CD4-positive, alpha-beta T cell treated with Interleukin-2 at 100 ng/mL for 4 hours (primary cell): ENCODE data around the gene EFCAB11.

Experiments used
- DNase-seq: peaks from one replicate; pipeline ENCODE4 v3.0.0-alpha.2; 2020; ENCODE audit warnings: low spot score

Gene EFCAB11

DNA sequence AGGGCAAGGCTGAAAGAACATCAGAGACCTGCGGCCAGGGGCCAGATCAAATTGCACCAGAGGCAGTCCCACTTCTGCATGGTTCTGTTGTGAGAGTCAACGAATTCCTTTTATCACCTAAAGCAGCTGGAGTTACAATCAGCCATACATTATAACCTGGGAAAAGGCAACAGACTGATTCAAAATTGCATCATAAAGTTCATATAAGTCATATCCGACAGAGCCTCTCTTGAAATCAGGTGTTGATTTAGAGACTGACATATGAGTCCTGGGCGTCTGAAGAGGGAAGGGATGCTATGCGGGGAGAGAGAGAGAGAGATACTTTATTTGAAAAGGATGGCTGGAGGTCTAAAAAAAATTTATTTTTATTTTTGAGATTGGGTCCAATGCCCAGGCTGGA lies 89.4 kb downstream of the EFCAB11 start:
- DNase-seq: no peak

DNA sequence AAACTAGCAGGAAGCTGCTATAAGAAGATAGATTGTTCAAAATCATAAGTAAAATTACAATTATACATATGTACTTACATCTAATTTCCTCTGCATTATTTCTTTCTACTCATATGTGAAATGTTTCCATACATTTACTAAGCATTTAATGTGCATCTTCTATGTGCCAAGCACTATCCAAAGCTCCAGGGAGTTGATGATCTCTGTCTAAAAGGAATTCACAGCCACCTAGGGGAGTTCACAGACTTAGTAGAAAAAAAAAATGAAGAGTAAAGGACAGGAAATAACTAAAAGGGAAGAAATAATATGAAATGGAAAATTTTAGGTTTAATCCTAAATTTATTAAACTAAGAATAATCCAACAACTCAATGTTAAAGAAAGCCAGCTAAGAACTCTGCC lies 91.7 kb downstream of the EFCAB11 start:
- DNase-seq: no peak

DNA sequence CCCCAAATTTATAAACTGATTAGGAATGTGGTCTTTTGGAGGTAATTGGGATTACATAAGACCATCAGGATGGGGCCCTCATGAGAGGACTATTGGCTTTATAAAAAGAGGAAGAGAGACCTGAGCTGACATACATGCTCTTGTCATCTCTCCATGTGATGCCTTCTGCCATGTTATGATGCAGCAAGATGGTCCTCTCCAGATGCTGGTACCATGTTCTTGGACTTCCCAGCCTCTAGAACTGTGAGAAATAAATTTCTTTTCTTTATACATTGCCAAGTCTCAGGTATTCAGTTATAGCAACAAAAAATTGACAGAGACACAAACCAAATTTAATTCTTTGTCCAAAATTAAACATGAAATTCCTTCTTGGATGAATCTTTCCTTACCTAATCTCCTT lies 92.9 kb downstream of the EFCAB11 start:
- no peak for DNase-seq

DNA sequence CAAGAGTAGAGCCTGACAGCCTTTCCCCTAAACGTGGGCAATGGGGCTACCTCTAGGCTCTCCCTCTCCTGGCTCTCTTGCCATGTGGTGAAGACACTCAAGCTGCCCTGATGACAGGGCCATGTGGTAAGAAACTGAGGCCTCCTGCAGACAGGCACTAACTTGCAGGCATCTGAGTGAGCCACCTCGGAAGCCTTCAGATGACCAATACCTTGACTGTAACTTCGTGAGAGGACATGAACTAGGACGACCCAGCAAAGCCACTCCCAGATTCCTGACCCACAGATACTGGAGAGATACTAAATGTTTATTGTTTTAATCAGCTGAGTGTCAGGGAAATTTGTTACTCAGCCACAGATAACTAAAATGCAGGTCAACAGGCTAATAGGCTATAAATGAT lies 96.4 kb downstream of the EFCAB11 start:
- DNase-seq: no peak

DNA sequence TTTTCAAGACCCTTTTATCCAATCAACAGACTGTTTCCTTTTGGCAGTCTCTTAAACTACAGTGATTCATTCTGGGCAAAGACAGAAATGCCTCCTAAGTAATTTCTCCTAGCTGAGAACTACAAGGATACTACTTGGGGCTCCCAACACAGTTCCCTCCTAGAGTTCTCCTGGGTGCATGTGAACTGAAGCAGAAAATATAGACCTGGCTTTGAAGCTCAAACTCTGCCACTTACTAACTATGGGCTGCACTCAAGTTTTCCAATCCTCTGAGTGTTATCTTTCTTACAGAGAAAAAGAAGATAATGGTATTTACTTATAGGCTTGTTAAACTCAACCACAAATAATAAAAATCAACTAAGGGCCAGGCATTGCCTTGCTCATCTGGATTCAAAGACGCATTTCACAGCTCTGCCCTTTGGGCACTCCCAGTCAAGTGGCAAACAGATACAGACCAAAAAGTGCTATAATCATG lies 97.6 kb downstream of the EFCAB11 start:
- no peak for DNase-seq

DNA sequence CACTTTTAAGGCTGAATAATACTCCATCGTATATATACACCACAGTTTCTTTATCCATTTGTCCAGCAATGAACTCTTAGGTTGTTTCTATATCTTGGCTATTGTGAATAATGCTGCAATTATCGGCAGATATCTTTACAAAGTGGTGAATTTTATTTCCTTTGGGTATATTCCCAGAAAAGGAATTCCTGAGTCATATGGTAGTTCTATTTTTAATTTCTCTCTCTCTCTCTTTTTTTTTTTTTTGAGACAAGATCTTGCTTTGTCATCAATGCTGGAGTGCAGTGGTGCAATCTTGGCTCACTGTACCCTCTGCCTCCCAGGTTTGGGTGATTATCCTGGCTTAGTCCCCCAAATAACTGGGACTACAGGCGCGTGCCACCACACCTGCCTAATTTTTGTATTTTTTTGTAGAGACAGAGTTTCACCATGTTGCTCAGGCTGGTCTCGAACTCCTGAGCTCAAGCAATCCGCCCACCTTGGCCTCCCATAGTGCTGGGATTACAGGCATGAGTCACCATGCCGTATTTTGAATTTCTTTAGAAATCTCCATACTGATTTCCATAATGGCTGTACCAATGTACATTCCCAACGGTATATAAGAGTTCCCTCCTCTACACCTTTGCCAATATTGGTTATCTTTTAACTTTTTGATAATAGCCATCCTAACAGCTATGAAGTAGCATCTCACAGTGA lies 98.4 kb downstream of the EFCAB11 start:
- no peak for DNase-seq

DNA sequence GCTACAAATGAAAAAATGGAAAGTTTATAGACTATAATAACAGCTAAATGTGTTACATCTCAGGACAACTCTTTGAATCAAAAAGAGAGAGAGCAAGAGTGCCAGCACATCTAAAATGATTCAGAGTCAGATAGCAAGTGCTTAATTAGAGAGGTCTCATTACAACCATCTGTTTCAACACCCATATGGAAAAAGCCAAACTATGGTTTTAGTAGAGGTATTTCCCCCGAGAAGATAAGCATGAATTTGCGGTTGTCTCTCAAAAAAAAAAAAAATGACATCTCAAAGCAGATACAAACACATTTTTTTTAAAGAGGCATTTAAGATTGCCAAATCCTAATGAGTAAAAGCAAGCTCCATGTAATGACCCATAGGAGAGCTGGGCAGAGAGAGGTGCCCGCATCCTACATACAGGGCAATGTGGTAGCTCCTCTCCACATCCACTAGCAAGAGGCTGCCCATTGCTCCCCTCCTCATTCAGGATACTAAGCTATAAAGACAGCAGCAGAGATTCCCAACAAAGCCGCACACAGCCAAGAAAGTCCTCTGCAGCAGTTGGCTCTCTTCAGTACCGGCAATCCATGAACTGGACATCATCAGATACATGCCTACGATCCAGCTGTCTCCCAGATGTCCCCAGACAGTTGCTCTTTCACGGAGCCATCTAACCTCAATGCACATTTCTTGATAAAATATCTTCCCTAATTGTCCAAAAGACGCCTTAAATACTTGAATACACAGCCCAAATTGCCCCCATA lies 100.4 kb downstream of the EFCAB11 start:
- DNase-seq: no peak

DNA sequence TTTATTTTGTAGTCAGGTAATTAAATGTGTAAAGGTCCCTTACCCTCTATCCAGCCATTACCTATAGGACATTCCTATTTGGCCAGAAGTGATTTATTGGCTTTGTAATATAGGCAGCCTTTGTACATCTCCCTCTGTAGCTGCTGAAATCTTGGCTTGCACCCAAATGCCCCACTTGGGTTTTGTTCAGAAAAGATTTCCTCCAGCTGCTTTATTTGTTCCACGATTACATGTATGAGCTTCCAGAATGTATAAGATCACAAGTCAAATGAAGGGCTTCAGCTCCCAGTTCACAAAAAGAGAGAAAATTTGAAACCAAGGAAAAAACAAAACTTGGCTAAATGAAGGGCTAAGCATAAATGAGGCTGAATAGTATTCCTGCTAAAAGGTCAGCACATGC lies 103.4 kb downstream of the EFCAB11 start:
- DNase-seq: no peak

DNA sequence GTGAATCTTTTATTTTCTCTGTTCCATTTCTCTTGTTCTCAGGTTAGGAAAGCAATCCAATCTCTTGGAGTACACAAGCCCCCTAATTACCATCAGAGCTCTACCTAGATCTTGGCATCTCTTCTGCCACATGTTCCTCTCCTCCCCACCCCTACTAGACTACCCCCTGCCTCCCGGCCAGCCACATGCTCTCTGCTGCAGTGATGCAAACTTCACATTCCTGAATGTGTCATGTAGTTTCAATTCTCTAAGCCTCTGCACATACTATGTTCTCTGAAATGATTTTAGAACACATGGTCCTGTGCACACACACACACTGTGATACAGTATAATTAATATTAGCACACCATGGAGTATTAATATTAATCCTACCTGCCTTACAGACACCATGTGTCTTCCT lies 104.6 kb downstream of the EFCAB11 start:
- no peak for DNase-seq

DNA sequence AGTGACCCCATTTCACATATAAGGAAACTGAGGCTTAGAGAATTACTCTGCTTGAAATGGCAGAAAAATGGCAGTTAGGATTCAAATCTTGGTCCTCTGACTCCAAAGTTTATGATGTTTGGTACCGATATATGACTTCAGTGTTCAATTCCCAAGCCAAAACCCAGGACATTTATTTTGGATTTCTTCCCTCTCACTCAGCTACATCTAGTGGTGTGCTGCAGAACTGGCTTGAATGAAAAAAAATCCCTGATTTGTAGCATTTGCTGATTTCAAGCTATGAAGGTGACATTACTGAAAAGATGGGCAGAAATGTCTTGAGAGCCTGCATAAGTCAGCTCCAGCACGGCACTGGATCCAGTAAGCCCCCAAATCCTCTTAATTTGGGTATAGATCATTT lies 106.4 kb downstream of the EFCAB11 start:
- DNase-seq: no peak

DNA sequence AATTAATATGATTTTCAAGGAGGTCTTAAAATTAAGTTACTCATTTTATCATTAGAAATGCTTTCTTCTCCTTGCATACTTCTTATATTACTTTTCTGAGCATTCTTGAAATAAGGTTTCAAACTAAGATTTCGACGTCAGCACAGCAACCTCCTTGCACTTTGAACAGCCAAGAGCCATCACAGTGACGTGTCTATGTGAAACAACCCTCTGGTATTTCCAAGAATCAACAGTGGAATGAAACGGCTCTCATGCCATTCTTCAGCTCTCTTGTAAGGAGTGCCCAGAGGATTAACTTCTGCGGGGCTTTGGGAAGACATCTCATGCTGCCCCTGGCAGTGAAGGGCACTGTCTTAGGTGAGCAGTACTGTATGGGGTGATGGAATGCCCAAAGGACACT lies 109.2 kb downstream of the EFCAB11 start:
- no peak for DNase-seq

DNA sequence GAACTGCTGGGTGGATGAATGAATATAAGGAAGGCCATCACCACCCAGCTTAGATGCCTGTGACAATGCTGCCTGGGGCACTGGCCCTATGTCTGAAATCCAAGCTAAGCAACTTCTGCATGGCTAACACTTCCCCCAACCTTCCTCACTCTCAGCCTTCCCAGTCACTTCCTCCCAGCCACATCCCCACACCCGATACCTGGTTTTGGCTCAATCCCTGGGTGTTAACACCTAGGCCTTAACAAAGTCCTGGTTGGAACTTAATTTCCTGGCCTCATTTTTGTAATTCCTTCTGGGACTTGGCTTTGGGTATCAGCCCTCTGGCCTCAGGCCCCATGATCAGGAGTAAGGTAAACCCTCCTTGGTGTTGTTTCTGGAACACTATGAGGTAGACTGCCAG lies 110.0 kb downstream of the EFCAB11 start:
- DNase-seq: no peak

DNA sequence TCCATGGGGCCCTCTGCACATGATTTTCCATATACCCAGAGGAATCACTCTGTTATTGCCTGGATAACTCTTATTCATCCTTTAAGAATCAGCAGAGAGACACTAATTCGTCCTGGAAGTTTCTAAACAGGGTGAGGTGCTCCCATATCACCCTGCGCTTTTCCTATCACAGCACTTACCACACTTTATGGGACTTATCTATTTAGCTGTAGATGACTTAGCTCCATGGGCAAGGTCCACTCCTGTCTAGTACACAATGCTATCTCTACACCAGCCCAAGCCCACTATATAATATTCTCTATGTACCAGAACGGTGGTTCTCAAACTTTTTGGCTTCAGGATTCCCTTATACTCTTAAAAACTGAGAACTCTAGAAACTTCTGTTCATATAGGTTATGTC lies 111.7 kb downstream of the EFCAB11 start:
- DNase-seq: no peak

DNA sequence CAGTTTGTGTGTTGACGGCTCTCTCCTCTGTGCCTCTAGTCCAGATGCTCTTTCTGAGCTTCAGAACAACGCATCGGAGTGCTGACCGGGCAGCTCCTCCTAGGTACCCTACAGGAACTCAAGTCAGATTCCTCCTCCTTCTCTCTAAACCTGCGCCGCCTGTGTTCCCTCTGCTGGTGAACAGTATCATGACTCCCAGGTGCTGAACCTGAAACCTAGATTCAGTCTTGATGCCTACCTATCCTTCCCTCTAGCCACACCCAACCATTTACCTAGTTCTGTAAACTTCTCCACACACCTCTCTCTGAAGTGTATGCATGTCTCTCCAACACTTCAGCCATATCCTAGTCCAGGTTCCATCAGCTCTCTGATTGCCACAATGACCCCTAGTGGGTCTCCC lies 112.7 kb downstream of the EFCAB11 start:
- no peak for DNase-seq

DNA sequence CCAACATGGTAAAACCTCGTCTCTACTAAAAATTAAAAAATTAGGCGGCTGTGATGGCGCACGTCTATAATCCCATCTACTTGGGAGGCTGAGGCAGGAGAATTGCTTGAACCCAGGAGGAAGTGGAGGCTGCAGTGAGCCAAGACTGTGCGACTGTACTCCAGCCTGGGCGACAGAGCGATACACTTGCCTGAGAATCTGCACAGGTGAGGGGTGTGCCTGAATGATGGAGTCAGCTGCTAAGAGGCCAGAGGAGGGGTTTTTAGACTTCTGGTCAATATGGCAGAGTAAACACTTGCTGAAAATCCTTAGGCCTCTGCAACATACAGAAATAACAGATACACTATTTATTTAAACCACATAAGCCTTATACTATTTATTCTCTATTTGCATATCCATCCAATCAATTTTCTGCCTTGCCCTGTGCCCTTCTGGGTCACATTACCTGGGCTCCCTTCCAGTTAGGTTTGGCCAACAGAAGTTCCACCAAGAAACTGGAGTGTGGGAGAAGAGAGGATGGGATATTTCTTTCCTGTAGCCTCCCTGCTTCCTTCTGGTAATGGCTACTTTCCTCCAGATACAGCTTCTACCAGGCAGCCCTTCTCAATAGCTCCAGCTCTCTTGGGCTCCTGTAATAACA lies 117.6 kb downstream of the EFCAB11 start:
- no peak for DNase-seq

DNA sequence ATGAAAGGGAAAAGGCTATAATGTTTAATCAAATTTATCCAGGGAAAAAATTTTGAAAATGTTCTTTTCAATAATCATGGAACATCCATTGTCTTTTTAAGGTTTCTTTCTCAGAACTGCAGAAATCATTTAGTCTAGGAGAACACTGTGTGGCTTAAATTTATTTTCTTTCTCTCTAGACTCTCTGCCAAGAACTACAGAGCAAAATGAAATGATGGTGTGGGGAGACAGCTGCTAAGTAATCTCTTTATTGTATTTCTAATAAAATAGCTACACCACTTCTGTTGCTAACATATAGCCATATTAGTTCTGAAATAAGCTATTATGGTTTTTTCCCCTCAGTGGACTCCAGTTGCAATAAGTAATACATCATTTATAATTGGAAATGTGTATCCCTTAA lies 120.9 kb downstream of the EFCAB11 start:
- DNase-seq: no peak

DNA sequence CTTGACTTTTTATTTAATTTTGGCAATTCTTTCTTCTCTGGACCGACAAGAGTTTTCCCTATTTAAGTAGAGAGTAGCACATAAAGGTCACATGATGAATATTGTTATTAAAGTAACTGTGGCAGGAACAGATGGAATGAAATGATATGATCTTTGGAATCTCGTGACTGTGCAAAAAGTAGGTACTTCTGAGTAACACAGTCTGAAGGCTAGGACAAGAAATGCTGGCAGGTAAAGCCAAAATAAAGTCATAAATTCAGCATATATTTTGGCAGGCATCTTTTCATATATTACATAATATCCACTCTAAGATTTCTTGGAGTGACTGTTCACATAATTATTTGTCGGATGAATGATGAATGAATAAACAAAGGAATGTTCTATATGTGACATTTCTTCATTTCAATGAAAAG lies 121.4 kb downstream of the EFCAB11 start:
- no peak for DNase-seq

DNA sequence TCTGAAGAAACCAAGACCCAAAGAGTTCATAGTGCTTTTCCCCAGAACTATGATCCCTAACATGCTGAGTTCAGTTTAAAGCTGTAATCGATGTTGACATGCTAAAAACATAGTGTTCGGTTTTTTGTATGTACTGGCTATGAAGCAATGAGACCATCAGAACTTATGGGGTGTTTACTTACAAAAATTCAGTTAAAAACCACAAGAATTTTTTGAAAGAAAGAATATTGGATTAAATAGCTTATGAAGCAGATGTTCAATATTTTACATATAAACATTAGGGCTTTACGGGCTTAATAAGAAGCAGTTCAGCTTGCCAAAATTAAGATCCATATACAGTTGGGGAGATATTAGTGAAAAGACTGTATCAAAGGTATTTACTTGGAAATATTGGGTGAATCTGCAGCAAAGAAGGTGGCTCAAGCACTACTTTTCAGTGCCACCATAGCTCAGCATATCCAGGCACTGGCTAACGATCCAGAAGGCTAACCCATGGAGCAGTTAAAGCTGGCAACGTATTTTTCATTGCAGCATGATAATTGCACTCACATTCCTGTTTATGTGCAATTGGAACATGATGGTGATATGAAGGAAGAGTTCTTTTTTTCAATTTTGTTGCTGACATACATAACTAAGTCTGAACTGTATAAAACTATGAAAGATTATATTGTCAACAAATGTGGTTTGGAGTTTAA lies 125.9 kb downstream of the EFCAB11 start:
- no peak for DNase-seq

DNA sequence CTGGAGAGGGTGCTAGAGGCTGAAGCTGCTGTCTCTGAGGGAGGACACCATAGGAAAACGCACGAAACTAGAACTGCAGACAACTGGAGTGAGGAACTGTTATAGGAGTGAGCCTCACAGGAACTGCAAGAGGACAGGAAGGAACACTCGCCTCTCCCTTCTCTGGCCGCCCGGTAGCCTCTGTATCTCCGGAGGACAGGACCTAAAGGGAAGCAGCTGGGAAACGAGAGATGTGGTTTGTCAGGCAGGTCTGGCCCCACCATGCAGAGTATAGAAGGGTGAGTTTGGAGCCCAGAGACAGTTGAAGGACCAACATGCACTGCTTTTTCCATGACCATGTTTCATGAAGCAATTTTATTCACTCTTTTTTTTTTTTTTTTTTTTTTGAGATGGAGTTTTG lies 127.3 kb downstream of the EFCAB11 start:
- DNase-seq: no peak

DNA sequence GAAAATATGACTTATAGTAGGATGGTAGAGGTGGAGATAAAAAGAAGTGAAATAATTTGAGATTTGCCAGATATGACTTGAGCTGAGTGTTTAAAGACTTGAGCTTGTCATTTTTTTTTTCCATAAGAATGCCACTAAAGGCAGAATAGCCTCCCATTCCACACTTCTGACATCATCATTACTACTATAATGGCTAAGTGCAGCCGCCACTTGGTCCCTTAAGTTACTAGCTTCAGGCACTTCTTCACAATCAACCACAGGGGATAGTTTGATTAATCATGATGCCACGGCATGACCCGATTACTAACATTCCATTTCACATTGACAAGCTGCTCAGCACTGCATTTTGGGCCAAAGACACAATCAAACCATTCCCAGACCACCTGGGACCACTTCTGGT lies 127.9 kb downstream of the EFCAB11 start:
- DNase-seq: no peak

DNA sequence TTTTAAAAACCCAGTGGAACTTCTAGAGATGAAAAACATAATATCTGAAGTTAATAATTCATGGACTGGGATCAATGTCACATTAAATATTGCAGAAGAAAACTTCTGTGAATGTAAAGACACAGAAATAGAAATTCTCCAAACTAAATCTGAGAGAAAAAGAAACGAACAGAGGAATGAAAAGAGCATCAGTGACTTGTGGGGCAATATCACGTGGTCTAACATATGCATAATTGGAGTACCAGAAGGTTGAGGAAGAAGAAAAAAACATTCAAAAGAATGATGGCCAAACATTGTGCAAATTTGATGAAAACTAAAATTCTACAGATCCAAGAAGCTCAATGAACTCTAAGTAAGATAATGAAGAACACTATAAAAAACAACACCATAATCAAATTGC lies 130.8 kb downstream of the EFCAB11 start:
- no peak for DNase-seq

DNA sequence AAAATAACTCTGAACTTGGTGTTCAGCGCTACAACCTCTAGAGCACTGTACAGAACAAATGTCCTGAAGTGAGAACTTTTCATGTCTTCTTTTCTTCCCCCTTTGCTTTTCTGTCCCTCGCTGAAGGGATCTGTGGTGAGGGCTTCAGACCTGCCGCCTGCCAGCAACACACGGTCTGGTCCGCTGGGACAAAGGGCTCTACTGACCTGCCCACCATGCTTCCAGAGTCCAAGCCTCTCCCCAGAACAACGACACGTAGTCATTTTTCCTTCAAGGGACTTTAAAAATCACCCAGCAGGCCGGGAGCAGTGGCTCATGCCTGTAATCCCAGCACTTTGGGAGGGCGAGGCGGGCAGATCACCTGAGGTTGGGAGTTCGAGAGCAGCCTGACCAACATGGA lies 140.4 kb downstream of the EFCAB11 start:
- DNase-seq: no peak

DNA sequence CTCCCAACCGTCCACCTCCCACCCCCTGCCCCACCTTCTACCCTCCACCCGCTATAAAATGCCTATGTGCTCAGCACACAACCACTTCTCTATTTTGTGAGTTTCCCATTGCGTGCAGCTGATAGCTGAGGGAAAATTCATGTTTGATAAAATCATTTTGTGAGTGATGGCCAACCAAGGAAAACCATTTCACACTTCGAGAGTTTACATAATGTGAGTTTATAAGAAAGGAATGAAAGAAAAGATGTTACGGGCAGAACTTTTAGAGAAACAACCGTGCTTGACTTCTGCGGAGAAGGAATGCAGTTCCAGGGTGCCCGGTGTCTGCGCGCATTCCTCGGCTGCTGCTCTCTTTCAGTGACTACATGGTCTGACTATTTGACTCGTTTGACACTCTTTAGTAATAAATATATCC lies 140.9 kb downstream of the EFCAB11 start:
- no peak for DNase-seq
